Measurements from ENCODE around the gene PSME3.
"Not testable (repeated sequence)": the region's sequence is repeated elsewhere in the genome, so short reads cannot be mapped to it uniquely, and the experiment has no call there.

PSME3 gene

DNA sequence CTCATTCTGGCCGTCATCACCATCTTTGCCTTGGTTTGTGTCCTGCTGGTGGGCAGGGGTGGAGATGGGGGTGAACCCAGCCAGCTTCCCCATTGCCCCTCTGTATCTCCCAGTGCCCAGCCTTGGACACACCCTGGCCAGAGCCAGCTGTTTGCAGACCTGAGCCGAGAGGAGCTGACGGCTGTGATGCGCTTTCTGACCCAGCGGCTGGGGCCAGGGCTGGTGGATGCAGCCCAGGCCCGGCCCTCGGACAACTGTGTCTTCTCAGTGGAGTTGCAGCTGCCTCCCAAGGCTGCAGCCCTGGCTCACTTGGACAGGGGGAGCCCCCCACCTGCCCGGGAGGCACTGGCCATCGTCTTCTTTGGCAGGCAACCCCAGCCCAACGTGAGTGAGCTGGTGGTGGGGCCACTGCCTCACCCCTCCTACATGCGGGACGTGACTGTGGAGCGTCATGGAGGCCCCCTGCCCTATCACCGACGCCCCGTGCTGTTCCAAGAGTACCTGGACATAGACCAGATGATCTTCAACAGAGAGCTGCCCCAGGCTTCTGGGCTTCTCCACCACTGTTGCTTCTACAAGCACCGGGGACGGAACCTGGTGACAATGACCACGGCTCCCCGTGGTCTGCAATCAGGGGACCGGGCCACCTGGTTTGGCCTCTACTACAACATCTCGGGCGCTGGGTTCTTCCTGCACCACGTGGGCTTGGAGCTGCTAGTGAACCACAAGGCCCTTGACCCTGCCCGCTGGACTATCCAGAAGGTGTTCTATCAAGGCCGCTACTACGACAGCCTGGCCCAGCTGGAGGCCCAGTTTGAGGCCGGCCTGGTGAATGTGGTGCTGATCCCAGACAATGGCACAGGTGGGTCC lies 18.4 kb downstream of the PSME3 start:
- DNase-seq (ENCODE audit: low read depth): not testable (repeated sequence)

DNA sequence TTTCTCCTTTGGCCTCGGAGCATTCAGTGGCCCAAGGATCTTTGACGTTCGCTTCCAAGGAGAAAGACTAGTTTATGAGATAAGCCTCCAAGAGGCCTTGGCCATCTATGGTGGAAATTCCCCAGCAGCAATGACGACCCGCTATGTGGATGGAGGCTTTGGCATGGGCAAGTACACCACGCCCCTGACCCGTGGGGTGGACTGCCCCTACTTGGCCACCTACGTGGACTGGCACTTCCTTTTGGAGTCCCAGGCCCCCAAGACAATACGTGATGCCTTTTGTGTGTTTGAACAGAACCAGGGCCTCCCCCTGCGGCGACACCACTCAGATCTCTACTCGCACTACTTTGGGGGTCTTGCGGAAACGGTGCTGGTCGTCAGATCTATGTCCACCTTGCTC lies 19.2 kb downstream of the PSME3 start:
- no peak for DNase-seq (ENCODE audit: low read depth)

DNA sequence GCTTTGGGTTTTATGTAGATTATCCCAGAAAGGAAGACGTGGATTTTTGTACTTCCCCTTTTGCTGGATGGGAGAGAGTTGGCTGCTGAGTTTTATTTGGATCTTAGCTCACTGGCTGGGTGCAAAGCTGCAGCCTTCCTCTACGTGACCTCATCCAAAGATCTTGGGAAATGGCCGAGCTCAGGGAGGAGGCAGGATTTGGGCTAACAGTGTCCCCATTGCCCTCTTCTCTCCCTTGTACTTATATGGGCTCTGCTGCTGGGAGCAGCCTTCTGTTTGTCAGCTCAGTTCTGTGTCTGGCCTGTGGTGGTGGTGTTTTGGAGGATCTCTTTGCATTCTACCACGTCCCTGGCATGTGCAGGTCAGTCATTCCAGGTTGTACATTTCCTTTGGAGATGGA lies 19.8 kb downstream of the PSME3 start:
- no peak for DNase-seq (ENCODE audit: low read depth)

DNA sequence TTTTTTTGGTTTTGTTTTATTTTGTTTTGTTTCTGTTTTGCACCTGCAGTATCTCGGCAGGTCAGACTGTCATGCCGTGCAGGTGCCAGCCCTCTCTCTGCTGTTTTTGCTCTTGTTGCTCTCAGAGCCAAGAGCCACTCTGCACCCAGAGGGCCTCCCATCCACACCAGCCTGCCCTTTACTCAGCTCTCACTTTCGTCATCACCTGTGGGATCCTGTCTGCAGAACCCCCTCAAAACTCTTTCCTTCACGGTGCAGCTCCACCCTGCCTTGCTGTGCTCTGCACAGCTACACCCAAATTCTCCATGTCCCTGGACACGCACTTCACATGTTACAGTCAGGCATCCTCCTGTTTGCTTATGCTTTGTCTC lies 20.4 kb downstream of the PSME3 start:
- DNase-seq (ENCODE audit: low read depth): no peak

DNA sequence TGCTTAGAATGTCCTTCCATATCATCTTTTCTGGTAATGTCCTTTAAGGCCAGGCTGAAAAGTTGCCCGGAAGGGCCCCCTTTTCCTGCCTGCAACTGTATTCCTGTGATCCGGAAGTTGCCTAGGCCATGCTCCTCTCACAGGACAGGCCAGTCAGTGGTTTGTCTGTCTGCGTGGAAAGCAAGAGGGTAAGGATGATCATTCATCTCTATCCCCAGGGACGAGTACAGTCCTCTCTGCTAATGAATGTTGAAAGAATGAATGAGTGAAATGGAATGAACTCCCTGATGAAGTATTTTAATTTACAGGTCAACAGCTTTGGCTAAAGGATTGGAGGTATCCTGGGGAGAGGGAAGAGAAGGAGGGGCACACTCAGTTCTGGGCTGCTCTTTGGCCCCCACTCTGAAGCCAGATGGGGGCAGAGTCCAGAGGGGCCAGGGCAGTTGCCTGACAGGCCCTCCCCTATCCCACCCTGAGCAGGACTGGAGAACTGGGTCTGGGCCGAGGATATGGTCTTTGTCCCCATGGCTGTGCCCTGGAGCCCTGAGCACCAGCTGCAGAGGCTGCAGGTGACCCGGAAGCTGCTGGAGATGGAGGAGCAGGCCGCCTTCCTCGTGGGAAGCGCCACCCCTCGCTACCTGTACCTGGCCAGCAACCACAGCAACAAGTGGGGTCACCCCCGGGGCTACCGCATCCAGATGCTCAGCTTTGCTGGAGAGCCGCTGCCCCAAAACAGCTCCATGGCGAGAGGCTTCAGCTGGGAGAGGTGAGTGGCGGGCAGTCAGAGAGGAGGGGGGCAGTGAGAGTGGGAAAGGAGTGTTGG lies 21.0 kb downstream of the PSME3 start:
- DNase-seq (ENCODE audit: low read depth): no peak

DNA sequence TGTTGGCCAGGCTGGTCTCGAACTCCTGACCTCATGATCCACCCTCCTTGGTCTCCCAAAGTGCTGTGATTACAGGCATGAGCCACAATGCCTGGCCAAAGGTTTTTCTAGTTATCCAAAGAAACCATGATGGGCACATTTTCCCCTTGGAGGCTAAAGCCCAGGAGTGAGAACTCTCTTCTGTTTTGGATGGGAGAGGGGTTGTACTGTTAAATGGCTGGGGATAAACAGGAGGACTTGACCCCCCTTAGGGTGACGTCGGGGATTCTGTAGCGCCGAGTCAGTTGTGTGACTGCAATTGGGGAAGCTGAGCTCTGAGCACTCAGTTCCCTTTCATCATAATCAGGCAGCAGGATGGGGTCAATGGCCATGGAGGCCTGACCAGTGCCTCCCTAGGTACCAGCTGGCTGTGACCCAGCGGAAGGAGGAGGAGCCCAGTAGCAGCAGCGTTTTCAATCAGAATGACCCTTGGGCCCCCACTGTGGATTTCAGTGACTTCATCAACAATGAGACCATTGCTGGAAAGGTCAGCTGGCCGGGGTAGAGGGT lies 21.9 kb downstream of the PSME3 start:
- DNase-seq (ENCODE audit: low read depth): no peak

DNA sequence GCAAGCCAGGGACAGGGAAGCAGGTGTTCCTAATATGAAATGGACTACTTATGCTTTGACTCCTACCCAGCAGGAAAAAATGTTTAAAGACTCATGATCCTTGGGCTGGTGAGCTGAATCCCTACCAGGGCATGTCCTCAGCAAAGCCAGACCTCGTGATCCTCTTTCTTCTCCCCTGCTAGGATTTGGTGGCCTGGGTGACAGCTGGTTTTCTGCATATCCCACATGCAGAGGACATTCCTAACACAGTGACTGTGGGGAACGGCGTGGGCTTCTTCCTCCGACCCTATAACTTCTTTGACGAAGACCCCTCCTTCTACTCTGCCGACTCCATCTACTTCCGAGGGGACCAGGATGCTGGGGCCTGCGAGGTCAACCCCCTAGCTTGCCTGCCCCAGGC lies 22.9 kb downstream of the PSME3 start:
- DNase-seq (ENCODE audit: low read depth): not testable (repeated sequence)

DNA sequence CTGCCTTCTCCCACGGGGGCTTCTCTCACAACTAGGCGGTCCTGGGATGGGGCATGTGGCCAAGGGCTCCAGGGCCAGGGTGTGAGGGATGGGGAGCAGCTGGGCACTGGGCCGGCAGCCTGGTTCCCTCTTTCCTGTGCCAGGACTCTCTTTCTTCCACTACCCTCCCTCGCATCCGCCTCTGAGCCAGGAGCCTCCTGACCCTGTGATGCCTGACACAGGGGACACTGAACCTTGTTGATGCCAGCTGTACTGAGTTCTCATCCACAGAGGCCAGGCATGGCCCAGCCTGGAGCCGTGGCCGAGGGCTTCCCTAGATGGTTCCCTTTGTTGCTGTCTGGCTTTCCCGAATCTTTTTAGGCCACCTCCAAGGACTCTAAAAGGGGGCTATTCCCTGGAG lies 23.3 kb downstream of the PSME3 start:
- not testable (repeated sequence) for DNase-seq (ENCODE audit: low read depth)

DNA sequence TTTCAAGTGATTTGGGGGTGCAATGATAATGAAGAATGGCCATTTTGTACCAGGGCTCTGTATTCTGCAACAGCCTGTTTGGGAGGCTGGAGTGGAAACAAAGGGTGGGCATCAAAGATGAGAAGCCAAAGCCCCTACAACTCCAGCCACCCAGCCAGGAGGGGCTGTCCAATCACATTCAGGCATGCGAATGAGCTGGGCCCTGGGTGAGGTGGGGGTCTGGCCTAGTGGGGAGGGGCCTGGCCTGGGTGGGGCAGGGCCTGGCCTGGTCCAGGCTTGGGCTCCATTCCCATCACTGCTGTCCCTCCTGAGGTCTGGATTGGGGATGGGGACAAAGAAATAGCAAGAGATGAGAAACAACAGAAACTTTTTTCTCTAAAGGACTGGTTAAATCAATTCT lies 24.2 kb downstream of the PSME3 start:
- no peak for DNase-seq (ENCODE audit: low read depth)

DNA sequence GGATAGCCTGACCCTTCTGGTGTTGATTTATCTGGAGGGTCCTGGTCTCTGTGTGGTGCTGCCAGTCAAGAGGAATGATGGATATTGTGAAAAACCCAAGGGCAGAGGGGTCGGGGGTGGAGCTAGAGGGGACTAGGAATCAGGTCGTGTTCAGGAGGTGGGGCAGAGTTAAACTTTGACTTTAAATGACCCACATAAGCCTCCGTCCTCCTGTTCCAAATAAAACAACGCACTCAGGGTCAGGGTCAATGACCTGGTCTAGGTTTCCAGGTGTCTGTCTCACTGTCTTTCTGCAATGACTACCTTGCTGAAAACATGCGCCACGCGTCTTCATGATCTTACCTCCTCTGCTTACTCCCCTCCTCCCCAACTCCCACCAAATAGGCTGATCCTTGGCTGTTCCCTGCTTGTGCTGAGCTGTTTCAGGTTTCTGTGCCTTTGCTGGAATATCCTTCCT lies 32.5 kb downstream of the PSME3 start:
- DNase-seq (ENCODE audit: low read depth): no peak

DNA sequence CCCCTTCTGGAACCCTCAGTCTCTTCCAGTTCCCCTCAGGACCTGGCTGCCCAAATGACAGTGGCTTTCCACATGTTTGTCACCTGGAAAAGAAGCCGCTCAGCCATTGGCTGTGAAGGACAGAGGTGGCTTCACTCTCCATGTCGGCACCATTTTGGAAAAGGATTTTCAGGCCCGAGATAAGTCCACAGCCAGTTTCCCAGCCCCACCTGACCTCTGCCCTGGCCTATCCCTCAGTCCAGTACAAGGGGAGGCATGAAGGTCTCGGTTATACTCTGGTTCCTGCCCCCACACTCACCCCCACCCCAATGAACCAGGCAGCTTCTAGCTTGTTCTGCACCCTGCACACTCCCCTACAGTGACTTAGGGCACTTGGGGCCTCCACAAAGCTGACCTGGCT lies 33.0 kb downstream of the PSME3 start:
- no peak for DNase-seq (ENCODE audit: low read depth)

DNA sequence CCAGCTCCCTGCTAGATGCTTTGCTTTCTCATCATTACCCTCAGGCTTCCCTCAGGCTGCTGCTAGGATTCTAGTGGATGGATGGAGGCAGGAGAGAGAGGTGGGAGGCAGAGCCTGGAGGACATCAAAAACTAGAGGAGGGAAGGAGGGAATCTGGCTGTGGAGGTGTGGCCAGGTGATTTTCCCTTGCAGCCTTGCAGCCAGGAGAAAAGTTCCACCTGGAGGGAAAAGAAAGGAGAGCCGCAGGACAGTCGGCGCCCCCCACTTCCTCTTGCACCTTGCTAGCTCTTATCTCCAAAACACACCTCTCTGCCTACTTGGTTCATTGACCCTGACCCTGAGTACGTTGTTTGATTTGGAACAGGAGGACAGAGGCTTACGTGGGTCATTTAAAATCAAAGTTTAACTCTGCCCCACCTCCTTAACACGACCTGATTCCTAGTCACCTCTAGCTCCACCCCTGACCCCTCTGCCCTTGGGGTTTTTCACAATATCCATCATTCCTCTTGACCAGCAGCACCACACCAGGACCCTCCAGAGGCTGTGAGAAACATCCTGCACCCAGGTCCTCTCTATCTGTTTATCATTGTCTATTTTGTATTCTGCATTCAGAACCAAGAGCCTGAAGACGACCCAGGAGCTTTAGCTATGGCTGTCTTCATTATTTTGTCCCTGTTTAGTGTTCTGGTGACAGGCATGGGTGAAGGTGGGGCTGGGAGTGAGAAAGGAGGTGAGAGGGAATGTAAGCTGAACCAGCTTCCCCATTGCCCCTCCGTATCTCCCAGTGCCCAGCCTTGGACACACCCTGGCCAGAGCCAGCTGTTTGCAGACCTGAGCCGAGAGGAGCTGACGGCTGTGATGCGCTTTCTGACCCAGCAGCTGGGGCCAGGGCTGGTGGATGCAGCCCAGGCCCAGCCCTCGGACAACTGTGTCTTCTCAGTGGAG lies 33.7 kb downstream of the PSME3 start:
- DNase-seq (ENCODE audit: low read depth): no peak

DNA sequence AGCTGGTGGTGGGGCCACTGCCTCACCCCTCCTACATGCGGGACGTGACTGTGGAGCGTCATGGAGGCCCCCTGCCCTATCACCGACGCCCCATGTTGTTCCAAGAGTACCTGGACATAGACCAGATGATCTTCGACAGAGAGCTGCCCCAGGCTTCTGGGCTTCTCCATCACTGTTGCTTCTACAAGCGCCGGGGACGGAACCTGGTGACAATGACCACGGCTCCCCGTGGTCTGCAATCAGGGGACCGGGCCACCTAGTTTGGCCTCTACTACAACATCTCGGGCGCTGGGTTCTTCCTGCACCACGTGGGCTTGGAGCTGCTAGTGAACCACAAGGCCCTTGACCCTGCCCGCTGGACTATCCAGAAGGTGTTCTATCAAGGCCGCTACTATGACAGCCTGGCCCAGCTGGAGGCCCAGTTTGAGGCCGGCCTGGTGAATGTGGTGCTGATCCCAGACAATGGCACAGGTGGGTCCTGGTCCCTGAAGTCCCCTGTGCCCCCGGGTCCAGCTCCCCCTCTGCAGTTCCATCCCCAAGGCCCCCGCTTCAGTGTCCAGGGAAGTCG lies 34.6 kb downstream of the PSME3 start:
- not testable (repeated sequence) for DNase-seq (ENCODE audit: low read depth)

DNA sequence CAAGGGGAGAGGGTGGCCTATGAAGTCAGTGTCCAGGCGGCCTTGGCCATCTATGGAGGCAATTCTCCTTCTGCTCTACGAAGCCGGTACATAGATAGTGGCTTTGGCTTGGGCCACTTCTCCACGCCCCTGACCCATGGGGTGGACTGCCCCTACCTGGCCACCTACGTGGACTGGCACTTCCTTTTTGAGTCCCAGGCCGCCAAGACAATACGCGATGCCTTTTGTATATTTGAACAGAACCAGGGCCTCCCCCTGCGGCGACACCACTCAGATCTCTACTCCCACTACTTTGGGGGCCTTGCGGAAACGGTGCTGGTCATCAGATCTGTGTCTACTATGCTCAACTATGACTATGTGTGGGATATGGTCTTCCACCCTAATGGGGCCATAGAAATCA lies 35.1 kb downstream of the PSME3 start:
- DNase-seq (ENCODE audit: low read depth): no peak

DNA sequence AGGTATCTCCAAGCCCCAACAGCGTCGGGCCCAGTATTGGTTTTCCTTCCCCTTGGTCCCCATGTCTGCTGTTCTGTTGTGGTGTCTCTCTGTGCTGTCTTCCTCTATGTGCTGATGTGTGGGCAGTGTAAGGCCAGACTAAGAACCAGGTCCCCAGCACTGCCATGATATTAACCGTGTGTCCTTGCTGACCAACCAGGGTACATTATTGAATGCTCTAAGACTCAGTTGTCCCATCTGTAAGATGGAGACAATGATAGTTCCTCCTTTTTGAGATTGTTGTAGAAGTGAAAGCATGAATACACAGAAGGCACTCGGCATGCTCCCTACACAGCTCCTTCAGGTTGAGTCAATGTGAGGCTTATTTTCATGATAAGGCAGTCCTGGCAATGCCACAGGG lies 38.5 kb downstream of the PSME3 start:
- DNase-seq (ENCODE audit: low read depth): no peak

DNA sequence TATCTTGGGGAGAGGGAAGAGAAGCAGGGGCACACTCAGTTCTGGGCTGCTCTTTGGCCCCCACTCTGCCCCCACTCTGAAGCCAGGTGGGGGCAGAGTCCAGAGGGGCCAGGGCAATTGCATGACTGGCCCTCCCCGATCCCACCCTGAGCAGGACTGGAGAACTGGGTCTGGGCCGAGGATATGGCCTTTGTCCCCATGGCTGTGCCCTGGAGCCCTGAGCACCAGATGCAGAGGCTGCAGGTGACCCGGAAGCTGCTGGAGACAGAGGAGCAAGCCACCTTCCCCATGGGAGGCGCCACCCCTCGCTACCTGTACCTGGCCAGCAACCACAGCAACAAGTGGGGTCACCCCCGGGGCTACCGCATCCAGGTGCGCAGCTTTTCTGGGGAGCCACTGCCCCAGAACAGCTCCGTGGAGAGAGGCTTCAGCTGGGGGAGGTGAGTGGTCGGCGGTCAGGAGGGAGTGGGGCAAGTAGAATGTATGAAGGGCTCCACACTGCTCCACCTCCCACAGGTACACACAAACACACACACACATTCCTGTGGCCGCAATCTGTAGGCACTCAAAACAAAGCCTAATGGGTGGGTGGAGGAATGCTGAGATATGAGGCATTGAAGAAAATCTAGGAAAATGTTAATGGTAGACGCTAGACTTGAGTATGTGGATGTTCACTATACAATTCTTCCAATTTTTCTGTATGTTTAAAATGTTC lies 39.2 kb downstream of the PSME3 start:
- no peak for DNase-seq (ENCODE audit: low read depth)

DNA sequence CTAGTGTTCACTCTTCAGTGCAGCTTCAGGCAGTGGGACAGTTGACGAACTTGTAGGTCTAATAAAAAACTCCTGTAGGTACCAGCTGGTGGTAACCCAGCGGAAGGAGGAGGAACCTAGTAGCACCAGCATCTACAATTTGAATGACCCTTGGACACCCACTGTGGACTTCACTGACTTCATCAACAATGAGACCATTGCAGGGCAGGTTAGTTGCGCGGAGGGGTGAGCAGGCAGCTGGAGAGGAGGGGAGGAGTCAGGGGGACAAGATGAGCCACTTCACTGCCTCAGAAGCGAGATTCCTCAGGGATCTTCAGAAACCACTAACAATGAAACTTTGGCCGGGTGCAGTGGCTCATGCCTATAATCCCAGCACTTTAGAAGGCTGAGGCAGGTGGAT lies 40.1 kb downstream of the PSME3 start:
- DNase-seq (ENCODE audit: low read depth): no peak

DNA sequence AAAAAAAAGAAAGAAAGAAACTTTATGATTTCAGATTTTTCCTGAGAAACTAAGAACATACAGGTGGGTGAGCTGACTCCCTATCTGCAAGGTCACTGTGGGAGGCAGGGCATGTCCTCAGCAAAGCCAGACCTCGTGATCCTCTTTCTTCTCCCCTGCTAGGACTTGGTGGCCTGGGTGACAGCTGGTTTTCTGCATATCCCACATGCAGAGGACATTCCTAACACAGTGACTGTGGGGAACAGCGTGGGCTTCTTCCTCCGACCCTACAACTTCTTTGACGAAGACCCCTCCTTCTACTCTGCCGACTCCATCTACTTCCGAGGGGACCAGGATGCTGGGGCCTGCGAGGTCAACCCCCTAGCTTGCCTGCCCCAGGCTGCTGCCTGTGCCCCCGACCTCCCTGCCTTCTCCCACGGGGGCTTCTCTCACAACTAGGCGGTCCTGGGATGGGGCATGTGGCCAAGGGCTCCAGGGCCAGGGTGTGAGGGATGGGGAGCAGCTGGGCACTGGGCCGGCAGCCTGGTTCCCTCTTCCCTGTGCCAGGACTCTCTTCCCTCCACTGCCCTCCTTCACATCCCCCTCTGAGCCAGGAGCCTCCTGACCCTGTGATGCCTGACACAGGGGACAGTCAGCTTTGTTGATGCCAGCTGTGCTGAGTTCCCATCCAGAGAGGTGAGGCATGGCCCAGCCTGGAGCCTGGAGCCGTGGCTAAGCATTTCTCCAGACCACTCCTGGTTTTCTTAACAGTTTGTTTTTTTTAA lies 40.9 kb downstream of the PSME3 start:
- not testable (repeated sequence) for DNase-seq (ENCODE audit: low read depth)

DNA sequence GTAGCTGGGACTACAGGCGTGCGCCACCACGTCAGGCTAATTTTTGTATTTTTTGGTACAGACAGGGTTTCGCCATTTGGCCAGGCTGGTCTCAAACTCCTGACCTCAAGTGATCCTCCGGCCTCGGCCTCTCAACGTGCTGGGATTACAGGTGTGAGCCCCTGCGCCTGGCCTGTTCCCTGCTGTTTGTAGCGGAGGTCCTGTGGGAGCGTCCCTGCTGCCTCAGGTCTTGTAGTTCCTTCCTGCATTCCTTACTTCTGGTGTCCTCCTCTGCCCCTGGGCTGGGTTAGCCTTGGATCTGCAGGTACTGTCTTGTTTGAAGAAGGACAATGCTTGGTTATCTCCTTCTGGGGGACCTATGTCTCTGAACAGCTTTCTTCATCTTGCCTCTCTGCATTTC lies 43.8 kb downstream of the PSME3 start:
- no peak for DNase-seq (ENCODE audit: low read depth)

Data from fibroblast of the conjunctiva (primary cell).